Measurements from ENCODE around the gene CDK2AP2. TPM values are rescaled to one million over a fixed set of nuclear protein-coding genes. Genes with fewer than 3 reads are reported as not detected.

The CDK2AP2 gene
- total RNA-seq, 1 donor from 2014 or later = 14.8 TPM

GRCh38 chr11:67503119-67504004 is 4.6 kb downstream of the CDK2AP2 start:
- DNase-seq (ENCODE audit: low read depth, low spot score) = no peak

GRCh38 chr11:67502328-67502979 is 5.5 kb downstream of the CDK2AP2 start:
- DNase-seq (ENCODE audit: low read depth, low spot score) = no peak

- no peak for DNase-seq (ENCODE audit: low read depth, low spot score)
These were observed 6.1 kb downstream of the CDK2AP2 start for GRCh38 chr11:67501854-67502253.

GRCh38 chr11:67500831-67501715 is 6.9 kb downstream of the CDK2AP2 start:
- no peak for DNase-seq (ENCODE audit: low read depth, low spot score)

- no peak for DNase-seq (ENCODE audit: low read depth, low spot score)
These were observed 7.5 kb downstream of the CDK2AP2 start for GRCh38 chr11:67500484-67500821.

GRCh38 chr11:67499808-67500483 is 8.0 kb downstream of the CDK2AP2 start:
- DNase-seq (ENCODE audit: low read depth, low spot score) = no peak

GRCh38 chr11:67498544-67498972 is 9.4 kb downstream of the CDK2AP2 start:
- DNase-seq (ENCODE audit: low read depth, low spot score) = no peak

- no peak for DNase-seq (ENCODE audit: low read depth, low spot score)
These were observed 10.2 kb downstream of the CDK2AP2 start for GRCh38 chr11:67497656-67498291.

GRCh38 chr11:67496113-67496512 is 11.8 kb downstream of the CDK2AP2 start:
- no peak for DNase-seq (ENCODE audit: low read depth, low spot score)

- no peak for DNase-seq (ENCODE audit: low read depth, low spot score)
These were observed 12.5 kb downstream of the CDK2AP2 start for GRCh38 chr11:67495234-67496005.

- DNase-seq (ENCODE audit: low read depth, low spot score) = no peak
These were observed 13.4 kb downstream of the CDK2AP2 start for GRCh38 chr11:67494371-67495233.

- DNase-seq (ENCODE audit: low read depth, low spot score) = no peak
These were observed 14.2 kb downstream of the CDK2AP2 start for GRCh38 chr11:67493548-67494370.

- no peak for DNase-seq (ENCODE audit: low read depth, low spot score)
These were observed 15.0 kb downstream of the CDK2AP2 start for GRCh38 chr11:67492801-67493547.

GRCh38 chr11:67492069-67492727 is 15.8 kb downstream of the CDK2AP2 start:
- no peak for DNase-seq (ENCODE audit: low read depth, low spot score)

GRCh38 chr11:67491276-67492068 is 16.5 kb downstream of the CDK2AP2 start:
- no peak for DNase-seq (ENCODE audit: low read depth, low spot score)

GRCh38 chr11:67490727-67491065 is 17.3 kb downstream of the CDK2AP2 start:
- no peak for DNase-seq (ENCODE audit: low read depth, low spot score)
